Measurements from ENCODE around the gene SPOP.
"Not testable (repeated sequence)": the region's sequence is repeated elsewhere in the genome, so short reads cannot be mapped to it uniquely, and the experiment has no call there.

Gene SPOP

DNA sequence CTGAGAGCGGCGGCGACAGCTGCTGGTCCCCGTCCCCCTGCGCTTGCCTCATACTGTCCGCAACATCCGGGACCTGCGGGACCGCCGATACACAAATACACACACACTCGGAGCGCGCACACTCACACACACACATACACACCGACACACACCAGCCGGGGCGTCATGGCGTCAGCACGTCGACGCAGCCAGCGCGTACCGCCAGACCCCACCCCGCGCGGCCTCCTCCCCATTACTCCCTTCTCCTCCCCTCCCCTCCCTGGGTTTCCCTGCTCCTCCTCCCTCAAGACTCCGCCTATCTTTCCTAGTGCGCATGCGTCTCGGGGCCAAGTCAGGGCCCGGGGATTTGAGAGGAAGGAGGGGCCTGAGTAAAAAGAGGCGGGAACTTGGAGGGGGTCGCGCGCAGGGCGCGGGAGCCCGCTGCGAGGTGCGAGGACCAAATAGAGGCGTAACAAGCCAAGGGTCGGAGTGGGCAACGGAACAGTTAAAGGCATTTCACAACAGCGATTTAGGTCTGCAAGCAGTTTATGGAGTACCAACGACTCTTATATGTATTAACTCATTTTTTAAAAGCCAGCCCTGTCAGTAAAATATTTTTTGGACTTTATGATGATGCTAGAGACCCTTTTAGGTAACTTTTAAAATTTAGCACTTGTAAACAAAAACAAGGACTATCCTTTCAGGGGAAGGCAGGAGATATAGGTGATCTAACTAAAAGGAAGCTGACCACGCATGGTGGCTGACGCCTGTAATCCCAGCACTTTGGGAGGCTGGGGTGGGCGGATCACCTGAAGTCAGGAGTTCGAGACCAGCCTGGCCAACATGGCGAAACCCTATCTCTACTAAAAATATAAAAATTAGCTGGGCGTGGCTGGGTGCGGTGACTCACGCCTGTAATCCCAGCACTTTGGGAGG lies at the start of gene SPOP:
Gene SPOP, minus strand, starts transcription at position 165 of the 915 bp plus-strand sequence. CDS start 55,287 bp downstream, outside the sequence.
- DNase-seq = peak; percentile 98

DNA sequence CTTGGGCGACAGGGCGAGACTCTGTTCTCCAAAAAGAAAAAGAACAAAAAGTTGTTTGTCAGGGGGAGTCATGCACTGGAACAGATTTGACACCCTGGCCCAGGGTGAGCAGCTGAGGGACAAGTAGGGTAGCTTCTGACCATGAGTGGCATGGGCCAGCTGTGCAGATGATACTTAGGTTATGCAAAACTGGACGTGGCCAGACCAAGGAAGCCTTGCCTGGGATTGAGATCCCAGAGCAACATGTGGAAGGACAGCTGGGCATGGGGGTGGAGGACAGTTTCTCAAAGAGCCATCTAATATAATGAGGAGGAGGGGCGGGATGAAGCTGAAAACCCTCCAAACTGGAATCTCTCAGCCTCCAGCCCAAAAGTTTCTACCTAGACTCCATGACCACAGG lies 49.5 kb upstream of the SPOP start:
- DNase-seq = no peak

DNA sequence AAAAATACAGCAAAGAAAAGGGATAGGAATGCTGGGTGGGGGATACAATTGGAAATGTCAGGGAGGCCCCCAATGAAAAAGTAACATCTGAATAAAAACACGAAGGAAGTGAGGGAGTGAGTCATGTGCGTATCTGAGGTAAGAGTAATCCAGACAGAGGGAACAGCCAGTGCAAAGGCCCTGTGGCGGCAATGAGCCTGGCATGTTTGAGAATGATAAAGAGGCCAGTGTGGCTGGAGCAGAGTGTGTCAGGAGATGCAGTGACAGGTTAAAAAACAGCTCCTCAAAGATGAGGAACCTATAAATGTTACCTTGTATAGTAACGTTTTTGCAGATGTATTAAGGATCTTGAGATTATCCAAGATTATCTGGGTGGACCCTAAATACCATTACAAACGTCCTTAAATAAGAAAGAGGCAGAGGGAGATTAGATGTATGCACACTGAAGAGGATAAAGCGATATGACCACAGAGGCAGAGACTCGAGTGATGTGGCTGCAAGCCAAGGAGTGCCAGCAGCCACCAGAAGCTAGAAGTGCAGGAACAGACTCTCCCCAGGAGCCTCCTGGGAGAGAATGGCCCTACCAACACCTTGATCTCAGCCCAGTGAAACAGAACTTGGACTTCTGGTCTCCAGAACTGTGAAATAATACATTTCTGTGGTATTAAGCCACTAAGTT lies 47.7 kb upstream of the SPOP start:
- no peak for DNase-seq

DNA sequence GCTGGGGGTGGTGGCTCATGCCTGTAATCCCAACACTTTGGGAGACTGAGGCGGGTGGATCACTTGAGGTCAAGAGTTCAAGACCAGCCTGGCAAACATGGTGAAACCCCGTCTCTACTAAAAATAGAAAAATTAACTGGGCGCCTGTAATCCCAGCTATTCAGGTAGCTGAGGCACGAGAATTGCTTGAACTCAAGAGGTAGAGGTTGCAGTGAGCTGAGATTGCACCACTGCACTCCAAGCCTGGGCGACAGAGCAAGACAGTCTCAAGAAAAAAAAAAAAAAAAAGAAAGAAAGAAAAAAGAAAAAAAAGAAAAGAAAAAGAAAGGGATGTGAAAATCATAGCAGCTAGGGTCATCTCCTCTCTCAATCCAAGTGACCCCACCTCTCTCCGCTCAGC lies 46.7 kb upstream of the SPOP start:
- not testable (repeated sequence) for DNase-seq

DNA sequence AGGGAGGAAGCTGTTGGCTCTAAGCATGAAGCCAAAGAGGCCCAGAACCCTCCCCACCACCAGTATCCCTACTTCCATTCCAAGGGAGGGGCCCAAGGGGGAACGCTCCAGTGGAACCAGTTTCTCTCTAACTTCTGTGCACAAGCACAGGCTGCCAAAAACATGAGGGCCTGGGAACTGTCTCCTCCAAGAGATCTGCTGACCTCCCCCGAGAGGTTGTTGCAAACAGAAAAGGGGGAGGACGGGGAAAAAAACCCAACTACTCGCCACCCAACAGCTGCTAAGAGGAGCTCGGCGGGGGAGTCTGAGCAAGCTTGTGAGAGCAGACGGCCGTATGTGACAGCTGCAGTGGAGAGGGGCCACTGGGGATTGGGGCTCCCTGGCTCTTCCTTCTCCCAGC lies 45.5 kb upstream of the SPOP start:
- DNase-seq = no peak

DNA sequence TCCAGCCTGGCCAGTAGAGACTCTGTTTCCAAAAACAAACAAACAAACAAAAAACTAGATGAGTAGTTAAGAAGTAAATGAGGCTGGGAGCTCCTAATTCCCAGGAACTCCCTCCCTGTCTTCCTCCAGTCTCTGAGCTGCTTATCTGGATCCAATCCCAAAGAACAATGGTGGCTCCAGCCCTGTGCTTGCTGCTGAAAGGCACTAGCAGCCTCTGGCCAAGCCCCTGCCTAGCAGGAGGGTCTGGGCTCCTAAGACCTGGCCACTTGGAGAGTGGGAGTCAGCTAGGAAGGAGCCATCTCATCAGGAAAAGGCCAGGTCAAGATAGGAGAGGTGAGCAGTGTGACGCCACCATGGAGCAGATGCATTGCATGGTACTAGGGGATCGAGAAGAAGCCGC lies 44.2 kb upstream of the SPOP start:
- no peak for DNase-seq

DNA sequence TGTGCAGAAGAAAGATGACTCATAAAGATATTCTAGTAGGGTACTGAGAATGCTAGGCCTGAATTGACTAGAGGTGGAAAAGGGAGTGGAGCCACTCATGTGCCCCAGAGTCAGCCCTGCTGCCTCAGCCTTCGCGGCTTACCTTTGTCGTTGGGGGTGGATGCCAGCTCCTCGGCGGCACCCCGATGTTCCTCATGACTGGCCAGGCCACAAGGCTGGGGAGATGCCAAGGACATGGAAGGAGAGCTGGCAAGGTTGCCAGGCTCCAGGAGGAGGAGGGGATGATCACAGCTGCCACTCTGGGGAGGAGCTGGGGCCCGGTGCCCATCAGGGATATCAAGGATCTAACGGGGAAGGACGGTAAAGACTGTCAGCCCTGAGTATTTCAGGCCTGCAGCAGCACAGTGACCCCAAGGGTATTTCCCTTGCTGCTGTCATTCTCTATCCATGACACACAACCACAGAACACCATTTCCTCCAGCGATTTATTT lies 39.5 kb upstream of the SPOP start:
- no peak for DNase-seq

DNA sequence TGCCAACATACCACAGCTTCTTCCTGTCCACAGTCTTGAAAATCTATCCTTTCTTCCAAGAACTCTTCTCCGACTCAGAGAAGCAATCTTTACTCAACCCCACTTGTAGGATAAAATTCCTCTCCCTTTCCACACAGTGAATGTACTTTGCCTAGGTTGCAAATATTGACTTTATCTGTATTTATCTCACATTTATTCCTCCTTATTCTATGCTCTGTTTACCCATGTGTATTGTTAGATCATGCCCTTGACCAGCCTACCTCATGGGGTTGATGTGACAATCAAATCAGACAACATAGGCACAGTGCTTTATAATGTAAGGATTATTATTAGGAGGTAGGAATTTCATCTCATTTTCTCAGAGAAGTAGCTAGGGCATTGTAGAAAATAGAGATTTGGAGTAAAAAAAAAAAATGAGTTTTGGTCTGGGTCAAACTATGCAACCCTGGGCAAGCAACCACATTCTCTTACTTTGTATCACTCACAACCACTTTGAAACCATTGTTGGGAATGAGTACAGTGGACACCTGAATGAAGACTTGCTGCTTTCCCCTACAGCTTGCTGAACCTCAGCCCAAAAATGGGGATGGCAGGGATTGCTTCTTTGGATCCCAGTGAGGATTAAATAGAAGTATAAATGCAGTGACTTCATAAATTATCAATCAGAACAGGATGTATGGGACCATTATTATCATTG lies 38.9 kb upstream of the SPOP start:
- DNase-seq = no peak

DNA sequence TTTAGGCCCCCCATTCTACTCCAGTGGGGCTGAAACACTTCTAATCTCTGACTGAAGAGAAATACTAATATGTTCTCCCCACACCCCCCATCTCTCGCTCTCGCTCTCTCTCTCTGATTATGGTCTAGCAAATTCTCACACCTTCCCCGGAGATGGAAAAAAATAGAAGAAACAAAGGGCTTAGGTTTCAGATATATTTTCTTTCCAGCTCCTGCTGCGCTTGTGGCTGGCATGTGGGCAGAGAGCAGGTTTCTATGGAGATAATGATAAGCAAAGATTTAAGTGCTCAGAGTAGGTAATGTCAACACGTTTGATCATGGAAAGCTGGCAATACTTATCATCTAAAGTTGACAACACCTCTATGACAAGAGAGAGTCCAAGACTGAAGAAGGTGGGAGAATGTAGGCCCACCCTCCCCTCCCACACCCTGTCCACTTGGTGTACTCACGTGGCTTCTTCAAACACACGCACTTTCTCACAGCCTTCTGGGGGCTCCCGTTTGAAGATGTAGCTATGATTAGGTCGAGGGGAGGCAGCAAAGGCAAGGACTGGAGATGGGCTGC lies 37.9 kb upstream of the SPOP start:
- DNase-seq = no peak

DNA sequence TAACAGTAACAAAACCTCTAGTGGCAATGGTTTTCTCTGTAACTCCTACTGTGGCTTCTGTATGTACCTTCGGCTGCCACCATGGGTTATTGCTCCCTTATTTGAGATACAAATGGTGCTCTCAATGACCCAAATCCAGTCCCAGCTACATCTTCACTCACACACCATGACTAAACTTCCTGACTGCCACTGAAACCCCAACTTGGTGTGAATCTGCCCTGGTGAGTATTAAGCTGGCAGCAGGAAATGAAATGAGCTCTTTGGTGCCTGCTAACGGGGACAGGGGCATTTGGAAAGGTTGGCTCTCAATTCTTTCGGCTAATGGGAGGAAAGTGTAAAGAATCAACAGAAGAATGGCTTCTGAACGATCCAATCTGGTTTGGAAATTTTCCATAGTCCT lies 37.3 kb upstream of the SPOP start:
- no peak for DNase-seq

DNA sequence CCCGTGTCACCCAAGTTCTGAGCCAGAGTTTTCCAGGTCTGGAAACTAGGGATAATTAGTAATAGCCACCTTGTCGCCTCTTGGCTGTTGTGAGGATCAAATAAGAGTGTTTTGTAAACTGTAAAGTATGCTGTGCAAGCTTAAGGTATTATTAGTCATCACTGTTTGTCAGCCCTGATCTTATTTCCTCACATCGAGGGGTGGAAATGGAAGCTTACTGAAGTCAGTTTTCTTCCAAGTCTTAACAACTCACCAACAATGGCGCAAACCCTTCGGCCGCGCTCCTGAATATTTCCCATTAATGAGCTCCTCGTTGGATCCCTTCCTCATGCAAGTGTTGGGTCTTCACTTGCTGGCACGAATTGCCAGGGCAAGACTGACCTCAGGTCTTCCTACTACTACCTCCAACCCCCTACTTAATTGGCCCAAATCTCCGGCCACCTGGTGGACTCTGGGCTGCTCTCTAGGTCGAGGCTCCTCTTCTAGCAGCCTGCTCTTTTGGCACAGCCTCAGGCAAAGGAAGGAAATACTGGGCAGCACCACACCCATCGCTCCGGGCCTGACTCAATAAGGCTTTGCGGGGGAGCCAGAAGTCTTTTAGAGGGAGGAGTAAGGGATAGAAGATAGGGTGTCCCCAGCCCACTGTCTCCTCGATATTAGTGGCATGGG lies 30.8 kb upstream of the SPOP start:
- DNase-seq = no peak

DNA sequence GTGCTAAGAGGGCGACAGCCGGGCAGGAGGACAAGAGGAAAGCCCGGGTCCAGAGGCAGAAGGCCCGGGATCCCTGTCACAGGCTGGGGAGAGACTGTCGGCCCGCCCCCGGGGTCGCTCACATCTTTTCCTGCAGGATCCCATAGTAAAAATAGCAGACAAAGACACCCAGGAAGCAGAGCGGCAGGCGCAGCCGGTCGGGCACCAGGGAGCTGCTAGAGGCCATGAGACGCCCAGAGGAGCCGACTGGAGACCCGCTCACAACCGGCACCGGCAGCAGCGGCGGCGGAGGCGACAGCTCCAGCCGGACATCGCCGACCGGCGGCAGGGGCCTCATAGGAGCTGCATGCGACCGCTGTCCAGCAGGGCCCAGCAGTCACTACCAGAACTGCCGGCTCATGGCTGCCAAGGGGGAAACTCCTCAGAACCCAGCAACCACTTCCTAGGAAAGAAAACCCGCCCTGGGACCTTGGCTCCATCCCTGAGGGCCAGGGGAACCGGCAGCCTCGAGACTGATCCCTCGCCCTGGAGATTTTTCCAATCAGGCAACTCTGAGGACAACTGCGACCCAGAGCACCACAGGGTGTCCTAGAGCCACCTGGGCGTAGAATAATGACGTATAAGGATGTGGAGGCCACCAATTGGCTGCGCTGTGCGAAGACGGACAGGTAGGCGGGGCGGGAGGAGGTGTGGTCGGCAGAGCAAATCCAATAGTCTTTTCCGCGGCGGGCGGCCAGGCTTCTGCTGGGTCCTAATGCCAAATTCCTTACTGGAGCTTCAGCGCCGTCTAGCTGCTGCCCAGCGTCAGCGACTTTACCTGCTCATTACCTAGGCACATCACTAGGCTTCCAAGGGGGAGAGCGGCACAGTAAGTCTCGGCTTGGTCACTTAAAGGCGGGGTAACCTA lies 30.0 kb upstream of the SPOP start, which contains the start of gene SLC35B1:
Gene SLC35B1, minus strand, starts transcription at position 357 of the 907 bp plus-strand sequence. Its CDS starts 131 bp downstream, at position 226.
- peak; percentile 98 for DNase-seq

DNA sequence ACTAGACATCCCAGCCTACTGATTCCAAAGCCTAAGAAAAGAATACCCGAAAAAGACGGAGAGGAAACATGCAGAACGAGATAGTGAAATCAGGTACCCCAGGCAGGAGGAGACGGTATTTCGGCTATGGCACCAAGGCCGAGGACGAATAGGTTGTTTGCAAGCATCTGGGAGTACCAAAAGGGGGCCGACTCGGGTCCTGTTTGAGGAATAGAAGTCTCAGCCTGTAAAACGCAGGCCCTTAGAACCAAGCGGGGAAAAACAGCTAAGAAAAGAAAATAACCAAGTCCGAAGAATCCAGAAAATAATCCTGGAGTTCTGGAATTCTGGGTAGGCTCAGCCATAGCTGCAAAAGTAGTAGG lies 29.3 kb upstream of the SPOP start:
- no peak for DNase-seq

DNA sequence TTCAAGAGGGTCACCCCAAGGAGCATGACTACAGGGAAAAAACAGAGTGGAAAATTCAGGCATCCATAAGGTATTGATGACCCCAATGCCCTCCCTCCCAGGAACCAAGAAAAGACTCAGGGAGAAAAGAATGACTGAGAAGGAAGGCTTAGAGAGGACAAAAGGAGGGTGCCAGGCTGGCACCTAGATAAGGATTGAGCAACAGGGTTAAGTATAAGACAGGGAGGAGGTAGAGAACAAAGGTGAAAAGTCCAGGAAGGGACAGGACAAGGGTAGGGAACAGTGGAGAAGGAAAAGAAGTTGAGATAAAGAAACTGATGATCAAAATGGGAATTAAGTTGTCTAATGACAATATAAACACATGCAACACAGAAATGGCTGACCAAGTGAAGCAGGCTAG lies 27.4 kb upstream of the SPOP start:
- DNase-seq = no peak

DNA sequence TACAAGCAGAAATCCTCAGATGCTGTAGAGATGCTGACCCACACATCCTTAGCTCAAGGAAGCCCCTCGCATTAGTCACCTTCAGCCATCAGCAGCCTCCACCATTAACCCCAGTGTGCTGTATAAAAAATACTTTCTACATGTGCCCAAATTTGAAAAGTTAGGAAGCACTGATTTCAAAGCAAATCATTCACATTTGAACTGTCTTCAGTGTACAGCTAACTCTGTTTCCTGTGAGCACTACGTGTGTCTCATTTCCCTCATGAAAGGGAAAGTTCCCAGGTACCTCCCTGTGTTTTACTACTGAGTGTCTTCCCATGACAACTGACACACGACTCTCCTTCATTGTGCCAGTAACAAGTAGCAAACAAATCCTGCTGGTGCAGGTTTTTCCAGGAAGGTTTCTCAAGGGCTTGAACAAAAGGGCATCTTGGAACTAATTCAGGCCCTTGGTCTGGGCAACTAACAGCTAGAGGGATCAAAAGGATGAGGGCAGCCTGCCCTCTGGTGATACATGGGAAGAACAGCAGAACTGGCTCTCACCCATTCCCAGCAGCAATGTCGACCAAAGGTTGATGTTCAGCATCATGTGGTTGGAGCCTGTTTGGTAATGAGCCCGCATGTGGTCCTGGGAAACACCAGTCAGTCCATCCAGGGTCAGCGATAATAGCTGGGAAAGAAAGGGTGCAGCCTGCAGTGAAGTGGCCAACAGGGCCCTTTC lies 25.8 kb upstream of the SPOP start:
- peak; percentile 11 for DNase-seq

DNA sequence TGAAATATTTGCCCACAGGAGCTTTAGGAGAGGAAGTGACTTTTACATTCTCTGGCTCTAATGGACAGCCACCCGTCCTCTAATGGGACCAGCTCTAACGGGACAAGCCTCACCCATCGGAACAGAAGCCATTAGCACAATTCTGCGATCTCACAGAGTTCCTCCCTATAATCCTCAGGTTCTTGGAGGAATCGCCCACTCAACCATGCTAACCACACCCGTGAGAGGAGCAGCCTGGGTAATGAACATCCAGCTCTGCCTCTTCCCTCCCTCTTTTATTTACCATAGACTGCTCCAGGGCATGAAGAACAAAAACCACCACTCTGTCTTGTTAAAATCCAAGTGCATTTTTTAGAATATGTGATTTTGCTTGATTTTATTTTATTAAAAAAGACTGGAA lies 23.1 kb upstream of the SPOP start:
- no peak for DNase-seq

DNA sequence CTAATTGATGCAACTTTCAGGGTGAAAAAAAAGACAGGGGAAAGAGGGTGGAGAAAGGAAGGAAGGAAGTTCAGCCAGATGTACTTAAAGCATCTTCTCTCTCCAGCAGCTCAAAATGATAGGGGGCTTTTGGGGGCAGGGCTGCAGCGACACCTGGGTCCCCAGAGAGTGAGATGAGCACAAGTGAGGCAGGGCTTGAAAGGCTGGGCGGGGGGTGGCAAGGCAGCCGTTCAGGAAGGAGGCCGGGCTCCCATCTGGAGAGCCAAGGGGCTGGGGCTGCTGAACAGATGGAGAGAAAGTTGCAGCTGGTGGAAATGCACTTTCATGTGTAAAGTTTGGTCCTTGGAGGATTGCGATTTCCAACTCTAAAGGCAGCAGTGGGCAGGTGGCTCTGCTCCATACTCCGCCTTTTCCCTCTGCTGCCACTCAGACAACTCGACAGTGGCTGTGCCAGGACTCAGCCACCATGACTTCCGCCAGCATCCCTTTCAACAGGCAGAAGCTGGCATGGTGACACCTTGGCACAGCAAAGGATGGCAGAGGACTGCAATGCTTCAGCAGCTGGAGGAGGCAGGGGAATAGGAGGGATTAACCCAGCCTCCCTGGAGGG lies 22.2 kb upstream of the SPOP start:
- DNase-seq = no peak

DNA sequence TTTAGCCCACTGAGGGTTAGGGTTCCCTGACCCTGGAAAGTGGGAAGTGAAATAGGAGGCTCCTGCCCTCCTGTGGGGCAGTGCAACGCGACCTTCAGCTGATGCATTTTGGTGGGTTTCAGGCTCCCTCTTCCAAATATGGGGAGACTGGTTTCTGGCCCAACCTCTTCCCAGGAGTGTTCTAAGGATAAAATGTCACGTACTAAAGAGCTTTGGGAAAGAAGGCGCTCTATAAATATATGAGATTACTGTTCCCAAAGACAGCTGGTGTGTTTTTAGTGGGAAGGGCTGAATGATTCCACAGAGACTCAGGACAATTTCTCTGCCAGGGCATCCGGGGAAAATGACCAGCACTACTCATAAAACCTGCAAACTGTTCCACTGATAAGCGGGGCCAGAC lies 20.1 kb upstream of the SPOP start:
- DNase-seq = no peak

DNA sequence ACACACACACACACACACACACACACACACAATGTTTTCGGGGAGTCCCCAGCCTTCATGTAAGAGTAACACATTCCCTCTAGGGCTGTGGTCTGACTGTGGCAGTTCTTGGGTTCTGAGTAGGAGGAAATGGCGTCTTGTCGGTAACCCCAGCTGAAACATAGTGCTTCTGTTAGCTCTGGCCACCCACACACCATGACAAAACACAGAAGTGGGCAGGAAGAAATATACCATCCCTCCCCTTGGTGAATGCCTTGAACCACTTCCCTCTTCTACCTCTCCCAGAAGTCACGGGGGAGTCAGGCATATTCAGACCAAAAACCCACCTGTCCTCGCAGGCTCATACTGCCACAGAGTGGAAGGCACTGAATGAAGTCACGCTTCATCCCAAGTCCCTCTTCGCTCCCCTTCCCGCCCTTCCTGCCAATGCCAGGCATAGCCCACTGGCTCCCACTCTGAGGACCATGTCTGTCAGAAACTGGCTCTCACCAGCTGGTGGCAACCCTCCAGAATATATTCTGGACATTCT lies 18.4 kb upstream of the SPOP start:
- no peak for DNase-seq

DNA sequence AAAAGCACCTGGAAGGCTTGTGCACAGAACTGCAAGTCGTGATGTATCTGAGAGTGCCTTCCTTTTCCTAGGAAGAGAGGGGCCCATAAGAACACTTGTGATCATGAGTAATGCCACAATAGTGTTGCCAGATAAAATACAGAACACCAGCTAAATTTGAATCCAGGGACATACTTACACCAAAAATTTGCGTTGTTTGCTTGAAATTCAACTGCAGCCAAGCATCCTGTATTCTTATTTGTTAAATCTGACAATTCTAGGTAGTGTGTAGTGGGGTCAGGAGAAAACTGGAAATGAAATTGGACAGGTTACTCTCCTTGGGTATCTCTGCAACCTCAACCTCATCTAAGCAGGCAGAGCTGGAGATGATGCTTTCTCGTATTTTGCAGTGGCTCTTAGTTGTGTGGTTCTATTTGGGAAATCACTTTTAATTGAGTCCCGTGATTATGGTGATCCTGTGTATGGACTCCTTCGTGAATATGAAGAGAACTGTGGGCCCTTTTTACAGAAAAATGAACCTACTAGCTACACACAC lies 17.9 kb upstream of the SPOP start:
- DNase-seq = no peak

All from DMS153 (cell line).